ENCODE results near the gene CRYZL1. TPM values are rescaled to one million over a fixed set of nuclear protein-coding genes. Genes with fewer than 3 reads are reported as not detected.

Gene CRYZL1
- total RNA-seq, 2 experiments from 2014 or later = 39.2 to 45.7 TPM

- ATAC-seq (ENCODE audit: low read depth) (no peak), DNase-seq (no peak)
- Mint-ChIP-seq H3K27me3 (no peaks in the 10 kb centered on the region), H3K4me1 (no peaks in the 10 kb centered on the region), H3K9me3 (no peaks in the 10 kb centered on the region), H3K36me3 (no peaks in the 10 kb centered on the region), H3K27ac (no peak overlapping the region), H3K4me3 (no peak overlapping the region)
- POLR2A ChIA-PET = no interaction called here
Observed at GRCh38 chr21:33670076-33670978, 28.8 kb upstream of the CRYZL1 start.

GRCh38 chr21:33668620-33669019 lies 27.1 kb upstream of the CRYZL1 start:
- Mint-ChIP-seq H3K4me3 (no peak overlapping the region), H3K27ac (no peak overlapping the region), H3K36me3 (no peaks in the 10 kb centered on the region), H3K4me1 (no peaks in the 10 kb centered on the region), H3K27me3 (no peaks in the 10 kb centered on the region), H3K9me3 (no peaks in the 10 kb centered on the region)
- DNase-seq = no peak
- POLR2A ChIA-PET = no interaction called here
- ATAC-seq (ENCODE audit: low read depth) = no peak

- H3K4me3 Mint-ChIP-seq = no peak overlapping the region
- DNase-seq = no peak
- H3K27me3 Mint-ChIP-seq = no peaks in the 10 kb centered on the region
- H3K36me3 Mint-ChIP-seq = no peaks in the 10 kb centered on the region
- POLR2A ChIA-PET = no interaction called here
- no peaks in the 10 kb centered on the region for H3K4me1 Mint-ChIP-seq
- ATAC-seq (ENCODE audit: low read depth) = no peak
- no peaks in the 10 kb centered on the region for H3K9me3 Mint-ChIP-seq
- H3K27ac Mint-ChIP-seq = no peak overlapping the region
Observed at GRCh38 chr21:33668180-33668579, 26.6 kb upstream of the CRYZL1 start.

- Mint-ChIP-seq H3K9me3 (no peaks in the 10 kb centered on the region), H3K27ac (no peak overlapping the region), H3K4me3 (no peak overlapping the region), H3K4me1 (no peaks in the 10 kb centered on the region), H3K36me3 (no peaks in the 10 kb centered on the region), H3K27me3 (no peaks in the 10 kb centered on the region)
- POLR2A ChIA-PET = no interaction called here
- no peak for DNase-seq
- ATAC-seq (ENCODE audit: low read depth) = no peak
Observed at GRCh38 chr21:33667636-33668035, 26.1 kb upstream of the CRYZL1 start.

- no peak for DNase-seq
- POLR2A ChIA-PET = no interaction called here
- Mint-ChIP-seq H3K27ac (no peak overlapping the region), H3K4me3 (no peak overlapping the region), H3K36me3 (no peaks in the 10 kb centered on the region), H3K27me3 (no peaks in the 10 kb centered on the region), H3K9me3 (no peaks in the 10 kb centered on the region), H3K4me1 (no peaks in the 10 kb centered on the region)
- no peak for ATAC-seq (ENCODE audit: low read depth)
Observed at GRCh38 chr21:33666153-33666552, 24.6 kb upstream of the CRYZL1 start.

GRCh38 chr21:33664135-33664534 lies 22.6 kb upstream of the CRYZL1 start:
- H3K4me1 Mint-ChIP-seq = peaks cover 2% of the 10 kb centered on the region
- H3K36me3 Mint-ChIP-seq = peaks cover 2% of the 10 kb centered on the region
- ATAC-seq (ENCODE audit: low read depth) (no peak), DNase-seq (no peak)
- H3K4me3 Mint-ChIP-seq = no peak overlapping the region
- H3K27ac Mint-ChIP-seq = no peak overlapping the region
- no peaks in the 10 kb centered on the region for H3K27me3 Mint-ChIP-seq
- POLR2A ChIA-PET = no interaction called here
- no peaks in the 10 kb centered on the region for H3K9me3 Mint-ChIP-seq

GRCh38 chr21:33663241-33663640 lies 21.7 kb upstream of the CRYZL1 start:
- ATAC-seq (ENCODE audit: low read depth) (no peak), DNase-seq (no peak)
- Mint-ChIP-seq H3K4me3 (no peak overlapping the region), H3K36me3 (peaks cover 2% of the 10 kb centered on the region), H3K9me3 (no peaks in the 10 kb centered on the region), H3K27ac (no peak overlapping the region), H3K4me1 (peaks cover 2% of the 10 kb centered on the region), H3K27me3 (no peaks in the 10 kb centered on the region)
- POLR2A ChIA-PET = no interaction called here

- Mint-ChIP-seq H3K27me3 (peaks cover 4% of the 10 kb centered on the region), H3K27ac (no peak overlapping the region), H3K4me1 (peaks cover 2% of the 10 kb centered on the region), H3K36me3 (peaks cover 2% of the 10 kb centered on the region), H3K4me3 (no peak overlapping the region), H3K9me3 (no peaks in the 10 kb centered on the region)
- ATAC-seq (ENCODE audit: low read depth) (no peak), DNase-seq (no peak)
- POLR2A ChIA-PET = no interaction called here
Observed at GRCh38 chr21:33662046-33662445, 20.5 kb upstream of the CRYZL1 start.

GRCh38 chr21:33661146-33661545 lies 19.6 kb upstream of the CRYZL1 start:
- no peak overlapping the region for H3K4me3 Mint-ChIP-seq
- ATAC-seq (ENCODE audit: low read depth) = no peak
- no peak overlapping the region for H3K27ac Mint-ChIP-seq
- H3K9me3 Mint-ChIP-seq = no peaks in the 10 kb centered on the region
- H3K4me1 Mint-ChIP-seq = peaks cover 2% of the 10 kb centered on the region
- POLR2A ChIA-PET = no interaction called here
- H3K27me3 Mint-ChIP-seq = peaks cover 4% of the 10 kb centered on the region
- H3K36me3 Mint-ChIP-seq = peaks cover 2% of the 10 kb centered on the region
- DNase-seq = no peak

- Mint-ChIP-seq H3K36me3 (peaks cover 2% of the 10 kb centered on the region), H3K9me3 (no peaks in the 10 kb centered on the region), H3K27ac (no peak overlapping the region), H3K4me3 (no peak overlapping the region), H3K27me3 (peaks cover 4% of the 10 kb centered on the region), H3K4me1 (peaks cover 2% of the 10 kb centered on the region)
- no peak for DNase-seq
- no peak for ATAC-seq (ENCODE audit: low read depth)
- POLR2A ChIA-PET = no interaction called here
Observed at GRCh38 chr21:33660406-33660805, 18.9 kb upstream of the CRYZL1 start.

GRCh38 chr21:33659568-33659949 lies 18.0 kb upstream of the CRYZL1 start:
- DNase-seq (no peak), ATAC-seq (ENCODE audit: low read depth) (no peak)
- Mint-ChIP-seq H3K27ac (no peak overlapping the region), H3K9me3 (no peaks in the 10 kb centered on the region), H3K36me3 (peaks cover 2% of the 10 kb centered on the region), H3K4me3 (no peak overlapping the region), H3K4me1 (peaks cover 2% of the 10 kb centered on the region), H3K27me3 (peaks cover 4% of the 10 kb centered on the region)
- POLR2A ChIA-PET = no interaction called here

GRCh38 chr21:33658919-33659567 lies 17.5 kb upstream of the CRYZL1 start:
- no peak for DNase-seq
- POLR2A ChIA-PET = no interaction called here
- no peak overlapping the region for H3K4me3 Mint-ChIP-seq
- H3K27me3 Mint-ChIP-seq = peaks cover 4% of the 10 kb centered on the region
- H3K27ac Mint-ChIP-seq = no peak overlapping the region
- no peaks in the 10 kb centered on the region for H3K9me3 Mint-ChIP-seq
- H3K4me1 Mint-ChIP-seq = peaks cover 2% of the 10 kb centered on the region
- no peak for ATAC-seq (ENCODE audit: low read depth)
- peaks cover 2% of the 10 kb centered on the region for H3K36me3 Mint-ChIP-seq

GRCh38 chr21:33657124-33657820 lies 15.7 kb upstream of the CRYZL1 start:
- no peak overlapping the region for H3K27ac Mint-ChIP-seq
- no peaks in the 10 kb centered on the region for H3K9me3 Mint-ChIP-seq
- peaks cover 6% of the 10 kb centered on the region for H3K27me3 Mint-ChIP-seq
- DNase-seq = no peak
- POLR2A ChIA-PET = no interaction called here
- ATAC-seq (ENCODE audit: low read depth) = no peak
- peaks cover 2% of the 10 kb centered on the region for H3K4me1 Mint-ChIP-seq
- peaks cover 2% of the 10 kb centered on the region for H3K36me3 Mint-ChIP-seq
- H3K4me3 Mint-ChIP-seq = no peak overlapping the region

Measured in activated naive CD8-positive, alpha-beta T cell treated with anti-CD3 and anti-CD28 coated beads, Interleukin-2, amount 10 ng/mL, durations not matched to agents 7 days and 5 days (primary cell).